DMS53 treated with DMSO at 0.1 percent for 48 hours (cell line): ENCODE measurements around the gene MKLN1.
"Not testable (repeated sequence)": the region's sequence is repeated elsewhere in the genome, so short reads cannot be mapped to it uniquely, and the experiment has no call there.

Experiments
- DNase-seq: peaks from one replicate; lab custom pipeline; 2025; ENCODE audit not compliant: unreplicated experiment; lab: John Stamatoyannopoulos, UW

MKLN1 gene

GRCh38 chr7:131513245-131514061 is 185.8 kb downstream of the MKLN1 start:
- DNase-seq = peak; percentile 94

GRCh38 chr7:131515471-131515870 is 187.8 kb downstream of the MKLN1 start:
- not testable (repeated sequence) for DNase-seq

GRCh38 chr7:131517218-131517923 is 189.7 kb downstream of the MKLN1 start:
- DNase-seq = no peak

DNA sequence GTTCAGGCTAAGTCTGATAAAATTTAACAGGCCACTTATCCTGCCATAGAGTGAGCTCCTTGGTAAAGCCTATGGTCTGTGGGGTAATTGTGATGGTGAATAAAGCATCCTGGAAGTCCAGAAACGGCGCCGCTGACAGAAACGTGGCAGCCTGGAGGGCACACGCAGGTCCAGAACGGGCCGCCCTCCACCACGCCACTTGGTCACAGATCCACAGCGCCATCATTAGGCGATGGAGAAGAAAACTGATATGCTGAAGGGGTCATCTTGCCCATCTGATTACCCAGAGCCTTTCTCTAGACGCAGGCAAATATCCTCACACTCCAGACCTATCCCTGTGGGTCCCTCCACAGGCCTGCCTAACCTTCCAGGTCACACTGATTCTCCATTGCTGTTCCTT is 190.9 kb downstream of the MKLN1 start:
- no peak for DNase-seq

GRCh38 chr7:131521651-131522163 is 194.0 kb downstream of the MKLN1 start:
- DNase-seq = no peak

DNA sequence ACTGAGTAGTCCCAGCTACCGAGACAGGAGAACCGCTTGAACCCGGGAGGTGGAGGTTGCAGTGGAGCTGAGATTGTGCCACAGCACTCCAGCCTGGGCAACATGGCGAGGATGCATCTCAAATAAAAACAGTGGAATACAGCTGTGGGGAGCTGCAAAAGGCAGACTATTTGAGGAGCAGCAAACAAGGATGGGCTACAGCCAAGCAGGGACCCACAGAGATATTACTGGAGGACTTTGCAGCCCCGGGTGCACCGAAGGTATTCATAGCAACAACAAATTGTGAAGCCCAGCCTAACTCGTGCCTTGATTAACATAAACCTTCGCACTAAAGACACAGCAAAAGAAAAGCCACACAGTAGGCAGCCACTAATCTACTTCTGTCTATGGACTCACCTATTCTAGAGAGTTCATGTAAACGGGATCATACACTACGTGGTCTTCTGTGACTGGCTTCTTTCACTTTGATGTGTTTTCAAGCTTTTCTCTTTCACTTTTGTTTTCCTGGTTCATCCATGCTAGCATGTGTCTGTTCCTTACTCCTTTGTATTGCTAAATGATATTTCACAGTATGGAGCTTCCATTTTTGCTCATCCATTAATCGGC is 194.8 kb downstream of the MKLN1 start:
- no peak for DNase-seq

DNA sequence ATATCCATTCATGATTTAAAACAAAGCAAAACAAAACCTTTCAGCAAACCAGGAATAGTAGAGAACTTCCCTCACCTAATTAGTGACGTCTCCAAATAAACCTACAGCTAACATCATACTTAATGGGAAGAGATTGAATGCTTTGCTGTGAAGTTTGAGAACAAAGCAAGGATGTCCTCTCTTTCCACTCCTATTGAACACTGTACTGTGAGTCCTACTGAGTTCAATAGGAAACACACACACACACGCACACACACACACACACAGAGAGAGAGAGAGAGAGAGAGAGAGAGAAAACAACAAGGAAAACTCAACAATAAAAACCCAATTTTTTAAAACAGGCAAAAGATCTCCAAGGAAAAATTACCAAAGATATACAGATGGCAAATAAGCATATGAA is 196.4 kb downstream of the MKLN1 start:
- no peak for DNase-seq

- no peak for DNase-seq
Measured at GRCh38 chr7:131524703-131525102, 197.0 kb downstream of the MKLN1 start.

- DNase-seq = peak; percentile 77
Measured at GRCh38 chr7:131525820-131526219, 198.1 kb downstream of the MKLN1 start.

DNA sequence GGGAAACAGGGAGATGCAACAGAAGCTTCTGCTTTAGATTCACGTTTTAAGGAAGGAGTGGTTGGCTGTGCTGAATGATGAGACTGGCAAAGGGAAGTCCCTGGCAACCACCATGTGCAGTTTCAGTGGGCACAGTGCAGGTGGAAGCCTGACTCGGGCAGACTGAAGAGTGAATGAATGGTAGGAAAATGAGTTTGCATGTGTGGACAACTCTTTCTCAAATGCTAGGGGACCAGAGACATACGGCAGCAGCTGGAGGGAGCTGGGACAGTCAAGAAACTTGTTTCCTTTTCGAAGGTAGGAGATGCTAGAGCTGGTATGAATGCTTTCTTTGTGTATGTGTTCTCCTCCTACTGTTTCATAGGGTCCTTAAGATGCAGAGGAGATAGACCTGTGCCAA is 199.8 kb downstream of the MKLN1 start:
- no peak for DNase-seq

DNA sequence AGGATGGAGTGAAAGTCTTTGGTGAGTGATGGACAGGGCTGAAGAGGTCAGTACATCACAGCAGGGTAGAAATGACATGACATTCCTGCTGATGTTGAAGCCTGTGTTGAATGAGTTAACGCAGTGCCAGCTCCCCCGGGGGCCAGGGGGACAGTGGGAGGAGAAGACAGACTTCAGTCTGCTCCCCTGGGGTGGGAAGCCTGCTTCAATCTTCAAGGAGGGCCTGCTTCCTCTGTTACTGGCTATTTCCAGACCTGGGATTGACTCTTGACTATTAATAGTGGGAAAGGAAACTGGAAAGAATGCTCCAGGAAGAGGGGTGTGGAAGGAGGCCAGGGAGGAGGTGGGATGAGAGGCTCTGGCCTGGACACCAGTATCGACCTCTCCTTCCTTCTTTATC is 201.5 kb downstream of the MKLN1 start:
- DNase-seq = no peak

DNA sequence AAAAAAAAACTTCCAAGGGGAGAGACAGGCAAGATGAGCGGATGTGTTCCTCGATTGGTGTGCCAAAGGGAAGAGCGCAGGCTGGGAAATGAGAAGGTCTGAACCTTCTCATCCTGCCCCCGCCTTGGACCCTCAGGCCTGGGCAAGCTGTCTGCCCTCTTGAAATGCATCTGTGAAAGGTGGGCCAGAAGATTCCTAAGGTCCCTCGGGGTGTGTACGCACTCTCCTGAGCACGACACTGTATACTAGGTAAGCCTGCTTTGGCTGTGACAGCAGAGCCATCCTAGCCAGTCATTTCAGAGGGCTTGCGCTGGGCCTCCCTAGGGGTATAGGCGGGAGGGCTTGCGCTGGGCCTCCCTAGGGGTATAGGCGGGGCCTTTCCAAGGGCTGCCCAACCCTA is 201.9 kb downstream of the MKLN1 start:
- DNase-seq = no peak

DNA sequence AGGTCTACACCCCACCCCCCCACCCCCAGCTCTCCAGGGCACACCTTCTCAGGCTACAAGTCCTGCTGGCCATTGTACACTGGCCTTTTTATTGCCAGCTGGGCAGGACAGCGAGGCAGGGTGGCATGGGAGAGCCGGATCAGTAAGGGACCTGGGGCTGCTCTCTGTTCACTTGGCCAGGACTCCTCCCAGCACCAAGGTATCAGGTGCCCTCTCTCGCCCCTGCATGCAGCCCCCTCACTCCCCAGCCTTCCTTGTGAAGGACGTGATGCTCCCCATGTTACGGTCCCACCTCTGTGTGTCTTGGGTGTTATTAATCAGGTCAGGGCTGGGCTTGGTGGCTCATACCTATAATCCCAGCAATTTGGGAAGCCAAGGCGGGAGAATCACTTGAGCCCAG is 202.5 kb downstream of the MKLN1 start:
- no peak for DNase-seq

- no peak for DNase-seq
Measured at GRCh38 chr7:131532570-131533091, 205.0 kb downstream of the MKLN1 start.

DNA sequence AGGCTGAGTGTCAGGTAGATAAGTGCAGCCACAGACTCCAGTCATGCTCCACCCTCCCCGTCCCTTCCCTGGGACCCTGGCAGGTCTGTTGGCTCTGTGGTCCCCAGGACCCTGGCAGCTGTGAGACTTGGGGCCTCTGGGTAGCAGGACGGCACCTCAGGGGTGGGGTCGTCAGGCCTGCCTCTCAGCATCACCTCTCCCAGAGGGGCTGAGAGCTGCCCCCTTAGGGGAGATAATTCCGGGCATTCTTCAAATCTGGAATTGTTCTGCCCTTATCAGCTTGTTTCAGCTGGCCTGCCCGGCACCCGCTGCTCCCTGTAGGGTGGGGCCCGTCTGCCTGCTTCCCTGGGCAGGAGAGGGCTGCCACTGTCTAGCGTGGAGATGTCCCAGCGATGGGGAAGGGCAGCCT is 205.5 kb downstream of the MKLN1 start:
- no peak for DNase-seq

DNA sequence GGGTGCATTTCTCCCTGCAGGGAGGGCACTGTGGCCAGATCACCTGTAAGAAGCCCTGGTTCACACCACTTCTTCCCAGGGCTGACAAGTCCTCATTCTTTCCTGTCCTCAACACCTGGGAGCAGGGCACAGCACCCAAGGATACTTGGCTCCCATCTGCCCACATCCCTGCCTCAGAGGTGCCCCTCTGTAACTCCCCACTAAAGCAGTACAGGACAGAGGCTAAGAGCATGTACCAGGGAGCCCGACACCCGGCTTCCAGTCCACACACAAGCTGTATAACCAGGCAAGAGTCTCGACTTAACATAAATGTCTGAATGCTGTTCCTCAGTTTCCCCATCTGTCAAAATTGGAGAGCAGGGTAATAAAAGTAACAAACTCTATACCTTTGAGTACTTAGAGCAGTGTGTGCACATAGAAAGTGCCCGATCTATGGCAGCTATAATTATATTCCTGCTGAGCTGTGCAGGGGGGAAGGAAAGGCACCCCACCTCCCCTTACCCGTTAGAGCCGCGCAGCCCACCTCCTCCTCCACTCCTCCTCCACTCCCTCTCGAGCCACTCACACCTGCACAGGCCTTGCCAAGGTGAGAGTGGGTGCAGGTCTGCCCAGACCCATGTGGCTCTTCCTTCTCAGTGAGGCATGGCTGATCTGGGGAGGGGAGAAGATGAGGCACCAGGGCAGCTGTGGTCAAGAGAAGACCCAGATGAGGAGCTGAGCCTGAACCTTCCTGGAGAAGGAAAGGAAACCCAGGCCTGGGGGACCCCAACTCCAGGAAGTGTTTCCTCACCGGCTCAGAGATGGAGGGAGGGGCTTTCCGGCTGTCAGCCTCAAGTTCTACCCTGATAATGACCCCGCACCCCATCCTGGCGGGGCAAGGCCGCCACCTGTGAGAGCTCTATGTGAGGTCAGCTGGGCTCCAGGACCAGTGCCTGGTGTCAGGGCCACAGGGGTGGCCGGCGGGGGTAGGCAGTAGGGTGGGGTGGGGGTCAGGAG is 206.2 kb downstream of the MKLN1 start:
- DNase-seq = no peak

- no peak for DNase-seq
Measured at GRCh38 chr7:131536361-131536849, 208.7 kb downstream of the MKLN1 start.

- no peak for DNase-seq
Measured at GRCh38 chr7:131537571-131537978, 209.9 kb downstream of the MKLN1 start.

GRCh38 chr7:131538071-131538812 is 210.6 kb downstream of the MKLN1 start:
- no peak for DNase-seq

DNA sequence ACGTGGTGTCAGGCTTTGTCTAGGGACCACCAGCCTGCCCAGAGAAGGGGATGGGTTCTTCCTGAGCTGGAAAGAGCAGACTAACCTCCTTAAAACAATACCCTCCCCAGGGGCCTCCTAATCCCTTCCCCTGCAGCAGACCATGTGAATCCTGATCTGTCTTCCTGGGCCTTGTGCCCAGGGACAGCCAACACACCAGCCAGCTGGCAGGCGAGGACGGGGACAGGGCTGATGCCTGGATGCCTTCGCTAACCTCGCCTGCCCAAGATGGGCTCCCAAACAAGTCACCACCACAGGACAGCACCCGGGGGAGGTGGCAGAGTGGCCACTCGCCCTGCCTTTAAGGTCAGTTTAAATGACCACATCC is 211.1 kb downstream of the MKLN1 start:
- no peak for DNase-seq
